GM12878 (cell line): Measurements from ENCODE around the gene CDSN. TPM values are rescaled to one million over a fixed set of nuclear protein-coding genes. Genes with fewer than 3 reads are reported as not detected.

Experiments
- ATAC-seq: fragments of 200-7000 bp; cut with Tn5 transposase; 3 replicates; pipeline ENCODE4 v1.9.1; 2020; ENCODE audit warnings: mild to moderate bottlenecking, moderate library complexity
- BruUV-seq: library from RNA; stranded (reverse); fragments of 400-500 nt; replicated peaks from 2 replicates; lab custom pipeline; 2021; lab: Mats Ljungman, UMichigan
- CTCF ChIA-PET: fragments of 300-600 bp; sonication (Branson Sonifier 250); formaldehyde crosslinking; extraction: SDS; loops from one replicate; lab custom pipeline; 2021; ENCODE audit warnings: inconsistent platforms; lab: Yijun Ruan, JAX
- POLR2A ChIA-PET: fragments of 350-600 bp; formaldehyde crosslinking; extraction: SDS; loops from one replicate; lab custom pipeline; 2021; ENCODE audit warnings: inconsistent platforms; lab: Charles Lee
- RAD21 ChIA-PET: fragments of 300-600 bp; sonication (Branson Sonifier 250); formaldehyde crosslinking; loops from one replicate; lab custom pipeline; 2023; ENCODE audit warnings: antibody characterized with exemption; ENCODE audit not compliant: unreplicated experiment; lab: Charles Lee
- SMC1A ChIA-PET: fragments of 300-600 bp; sonication (Branson Sonifier 250); formaldehyde crosslinking; loops from one replicate; lab custom pipeline; 2023; ENCODE audit not compliant: unreplicated experiment, uncharacterized antibody; lab: Charles Lee
- DNase-seq: peaks from one replicate; pipeline ENCODE4 v3.0.0-alpha.2; 2011; ENCODE audit warnings: low read depth, low spot score
- FAIRE-seq: peaks from 3 replicates; lab custom pipeline; 2011; peaks lifted over from hg19 to GRCh38; lab: Jason Lieb, UNC
- H2AFZ ChIP-seq: 2 replicates; pipeline ENCODE4 v1.6.0; 2011; ENCODE audit warnings: low read depth, low read length, control low read depth; ENCODE audit not compliant: control insufficient read depth
- H3K27ac ChIP-seq: 2 replicates; pipeline ENCODE4 v1.5.1; 2011; ENCODE audit warnings: control low read depth; ENCODE audit not compliant: control insufficient read depth, insufficient read depth
- H3K27me3 ChIP-seq, 2 experiments: replicated peaks in 1 of 2; 2 replicates each; pipeline versions ENCODE4 v1.6.0 to v1.6.1; 2011; ENCODE audit warnings: low read length in 1 of 2; ENCODE audit not compliant: control insufficient read depth in 2 of 2, insufficient read depth in 2 of 2
- H3K36me3 ChIP-seq, 2 experiments: 2 replicates each; pipeline ENCODE4 v1.5.1; 2011; ENCODE audit warnings: low read length in 1 of 2; ENCODE audit not compliant: control insufficient read depth in 2 of 2, insufficient read depth in 2 of 2
- H3K4me1 ChIP-seq: 2 replicates; pipeline ENCODE4 v1.6.1; 2011; ENCODE audit warnings: mild to moderate bottlenecking, low read length, moderate library complexity, mixed read lengths; ENCODE audit not compliant: control insufficient read depth, insufficient read depth
- H3K4me2 ChIP-seq: 2 replicates; pipeline ENCODE4 v1.6.0; 2011; ENCODE audit warnings: control low read depth; ENCODE audit not compliant: control insufficient read depth, insufficient read depth
- H3K4me3 ChIP-seq: fragments of 200-600 bp; sonication (generic); 2 replicates; pipeline ENCODE4 v1.5.1; 2016
- H3K79me2 ChIP-seq: 2 replicates; pipeline ENCODE4 v1.6.0; 2011; ENCODE audit warnings: low read length; ENCODE audit not compliant: control insufficient read depth, insufficient read depth
- H3K9ac ChIP-seq: 2 replicates; pipeline ENCODE4 v1.8.0; 2011; ENCODE audit warnings: low read length, control low read depth, mixed read lengths; ENCODE audit not compliant: control insufficient read depth, insufficient read depth
- H3K9me3 ChIP-seq: replicated peaks from 3 replicates; pipeline ENCODE4 v1.5.1; 2011; ENCODE audit warnings: mild to moderate bottlenecking, low read length; ENCODE audit not compliant: control insufficient read depth, insufficient read depth
- H4K20me1 ChIP-seq: 2 replicates; pipeline ENCODE4 v1.6.0; 2011; ENCODE audit not compliant: control insufficient read depth, insufficient read depth
- CREM ChIP-seq: IDR thresholded peaks from 2 replicates; pipeline ENCODE4 v1.6.1; 2014; ENCODE audit warnings: antibody characterized with exemption, low read depth
- DPF2 ChIP-seq: fragments of 450-650 bp; IDR thresholded peaks from 2 replicates; pipeline ENCODE4 v1.6.1; 2017; ENCODE audit warnings: mild to moderate bottlenecking
- FOXK2 ChIP-seq: fragments of 450-650 bp; IDR thresholded peaks from 2 replicates; pipeline ENCODE4 v1.6.1; 2017; ENCODE audit warnings: mild to moderate bottlenecking, moderate library complexity
- JUNB ChIP-seq: IDR thresholded peaks from 2 replicates; pipeline ENCODE4 v1.6.1; 2016; ENCODE audit warnings: antibody characterized with exemption, mild to moderate bottlenecking
- MXI1 ChIP-seq: fragments of 150-350 bp; IDR thresholded peaks from 2 replicates; pipeline ENCODE4 v1.6.1; 2011; ENCODE audit warnings: low read depth, mild to moderate bottlenecking, inconsistent platforms, low read length, improper control_type of control experiment
- RBBP5 ChIP-seq: fragments of 200-600 bp; sonication (generic); conservative IDR thresholded peaks from 2 replicates; pipeline ENCODE4 v1.6.1; 2016
- RUNX3 ChIP-seq: IDR thresholded peaks from 2 replicates; pipeline ENCODE4 v1.6.1; 2012; ENCODE audit warnings: low read length, inconsistent platforms
- TCF12 ChIP-seq: IDR thresholded peaks from 2 replicates; pipeline ENCODE4 v1.6.1; 2011; ENCODE audit warnings: low read depth, mild to moderate bottlenecking, low read length
- YY1 ChIP-seq: IDR thresholded peaks from 2 replicates; pipeline ENCODE4 v1.6.1; 2011; ENCODE audit warnings: low read depth, mild to moderate bottlenecking, low read length
- WGBS: methylation state at CpG from one replicate; pipeline ENCODE4 v1.1.6; 2016; ENCODE audit warnings: low lambda C conversion rate; ENCODE audit not compliant: insufficient replicate concordance, insufficient coverage; ENCODE audit errors: missing lambda C conversion rate; 5-methylcytosine and 5-hydroxymethylcytosine counted together
- in situ Hi-C: fragments of 300-500 bp; cut with MboI; formaldehyde crosslinking; loops from 9 replicates; pipeline ENCODE4 v1.14.3; 2018; ENCODE audit warnings: mixed read lengths
- intact Hi-C: fragments of 100-400 bp; cut with micrococcal nuclease; formaldehyde crosslinking; loops from one replicate; pipeline ENCODE4 v1.14.2; 2022; ENCODE audit not compliant: unreplicated experiment
- polyA plus RNA-seq, 11 experiments: library from polyadenylated mRNA; depleted of rRNA in 4 of 11; unstranded in 6 of 11; stranded (reverse) in 5 of 11; fragments of >200 nt; fragmentation: Nextera tagmentation in 4 of 11; fragmentation: Illumina TruSeq in 1 of 11; extraction: Ambion mirVana in 4 of 11; extraction: Trizol in 1 of 11; gene quantifications; 1 replicate in 1 of 11; 2 replicates in 10 of 11; pipeline versions ENCODE4 v1.2.1 to v1.2.3, GENCODE V29; 2011 to 2016; ENCODE audit warnings: inconsistent platforms in 2 of 11, missing spikeins in 2 of 11, low read depth in 1 of 11
- total RNA-seq, 4 experiments: library from RNA; depleted of rRNA in 3 of 4; stranded (reverse); fragments of >200 nt in 3 of 4; fragmentation: Illumina TruSeq in 1 of 4; extraction: Trizol in 1 of 4; gene quantifications; 2 replicates each; pipeline versions ENCODE4 v1.2.1 to v1.2.3, GENCODE V29; 2013 to 2021
- TF ChIP-seq, protein P1 (sequence below): fragments of 450-650 bp; IDR thresholded peaks from 2 replicates; pipeline ENCODE4 v1.6.1; 2016; ENCODE audit warnings: mild to moderate bottlenecking
- TF ChIP-seq, protein P2 (sequence below): fragments of 450-650 bp; IDR thresholded peaks from 2 replicates; pipeline ENCODE4 v1.6.1; 2017; ENCODE audit warnings: mild to moderate bottlenecking
- TF ChIP-seq, protein P3 (sequence below): IDR thresholded peaks from 2 replicates; pipeline ENCODE4 v1.6.1; 2011; ENCODE audit warnings: borderline replicate concordance, low read depth, mild to moderate bottlenecking, moderate library complexity, mixed read lengths, low read length; ENCODE audit not compliant: insufficient read depth; ENCODE audit errors: extremely low read length
- TF ChIP-seq, protein P4 (sequence below): fragments of 450-650 bp; conservative IDR thresholded peaks from 2 replicates; pipeline ENCODE4 v1.6.1; 2017; ENCODE audit warnings: mild to moderate bottlenecking, moderate library complexity
- TF ChIP-seq, protein P5 (sequence below): fragments of 450-650 bp; IDR thresholded peaks from 2 replicates; pipeline ENCODE4 v1.6.1; 2017; ENCODE audit warnings: low read depth, mild to moderate bottlenecking, moderate library complexity

The CDSN gene
- total and polyA plus RNA-seq, 10 of the 15 experiments (the other 5 are each of a cell fraction or from before 2014, with no cell fraction given): 0.01 TPM; not detected in 9

DNA sequence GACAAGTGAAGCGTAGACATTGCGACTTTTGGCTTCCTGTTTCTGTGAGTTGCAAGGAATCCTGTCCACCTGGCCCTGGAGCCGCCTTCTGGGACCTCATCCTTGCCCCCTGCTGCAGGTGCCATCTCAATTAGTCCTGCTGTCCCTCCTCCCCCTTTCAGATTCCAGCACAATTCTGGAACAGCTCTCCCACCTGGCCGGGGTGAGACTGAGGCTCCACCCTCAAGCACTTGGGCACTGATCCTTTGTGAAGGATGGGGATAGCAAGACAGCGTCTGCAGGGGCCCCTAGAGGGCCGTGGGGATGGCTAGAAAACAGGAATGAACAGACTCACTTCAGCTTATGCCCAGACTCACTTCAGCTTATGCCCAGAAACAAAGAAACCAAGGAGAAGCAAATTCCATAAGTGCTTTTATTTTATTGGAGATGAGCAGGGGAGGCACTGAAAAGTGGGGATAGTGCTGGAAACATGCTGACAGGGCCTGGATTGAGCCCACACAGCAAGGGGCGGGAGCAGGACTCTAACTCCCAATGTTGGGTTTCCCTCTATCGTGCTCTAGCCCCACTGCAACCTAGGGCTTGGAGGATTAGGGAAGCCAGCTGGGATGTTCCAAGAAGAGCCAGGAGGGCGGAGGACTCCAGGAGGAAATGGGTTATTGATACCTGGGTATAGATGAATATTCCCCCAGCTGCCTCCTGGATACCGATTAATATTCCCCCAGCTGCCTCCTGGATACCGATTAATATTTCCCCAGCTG is 9.2 kb downstream of the CDSN start (continued):
- TF ChIP-seq, protein P1, sequence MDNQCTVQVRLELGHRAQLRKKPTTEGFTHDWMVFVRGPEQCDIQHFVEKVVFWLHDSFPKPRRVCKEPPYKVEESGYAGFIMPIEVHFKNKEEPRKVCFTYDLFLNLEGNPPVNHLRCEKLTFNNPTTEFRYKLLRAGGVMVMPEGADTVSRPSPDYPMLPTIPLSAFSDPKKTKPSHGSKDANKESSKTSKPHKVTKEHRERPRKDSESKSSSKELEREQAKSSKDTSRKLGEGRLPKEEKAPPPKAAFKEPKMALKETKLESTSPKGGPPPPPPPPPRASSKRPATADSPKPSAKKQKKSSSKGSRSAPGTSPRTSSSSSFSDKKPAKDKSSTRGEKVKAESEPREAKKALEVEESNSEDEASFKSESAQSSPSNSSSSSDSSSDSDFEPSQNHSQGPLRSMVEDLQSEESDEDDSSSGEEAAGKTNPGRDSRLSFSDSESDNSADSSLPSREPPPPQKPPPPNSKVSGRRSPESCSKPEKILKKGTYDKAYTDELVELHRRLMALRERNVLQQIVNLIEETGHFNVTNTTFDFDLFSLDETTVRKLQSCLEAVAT: no peak
- TF ChIP-seq JUNB: no peak
- TF ChIP-seq, protein P2, sequence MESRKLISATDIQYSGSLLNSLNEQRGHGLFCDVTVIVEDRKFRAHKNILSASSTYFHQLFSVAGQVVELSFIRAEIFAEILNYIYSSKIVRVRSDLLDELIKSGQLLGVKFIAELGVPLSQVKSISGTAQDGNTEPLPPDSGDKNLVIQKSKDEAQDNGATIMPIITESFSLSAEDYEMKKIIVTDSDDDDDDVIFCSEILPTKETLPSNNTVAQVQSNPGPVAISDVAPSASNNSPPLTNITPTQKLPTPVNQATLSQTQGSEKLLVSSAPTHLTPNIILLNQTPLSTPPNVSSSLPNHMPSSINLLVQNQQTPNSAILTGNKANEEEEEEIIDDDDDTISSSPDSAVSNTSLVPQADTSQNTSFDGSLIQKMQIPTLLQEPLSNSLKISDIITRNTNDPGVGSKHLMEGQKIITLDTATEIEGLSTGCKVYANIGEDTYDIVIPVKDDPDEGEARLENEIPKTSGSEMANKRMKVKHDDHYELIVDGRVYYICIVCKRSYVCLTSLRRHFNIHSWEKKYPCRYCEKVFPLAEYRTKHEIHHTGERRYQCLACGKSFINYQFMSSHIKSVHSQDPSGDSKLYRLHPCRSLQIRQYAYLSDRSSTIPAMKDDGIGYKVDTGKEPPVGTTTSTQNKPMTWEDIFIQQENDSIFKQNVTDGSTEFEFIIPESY: no peak
- TF ChIP-seq, protein P3, sequence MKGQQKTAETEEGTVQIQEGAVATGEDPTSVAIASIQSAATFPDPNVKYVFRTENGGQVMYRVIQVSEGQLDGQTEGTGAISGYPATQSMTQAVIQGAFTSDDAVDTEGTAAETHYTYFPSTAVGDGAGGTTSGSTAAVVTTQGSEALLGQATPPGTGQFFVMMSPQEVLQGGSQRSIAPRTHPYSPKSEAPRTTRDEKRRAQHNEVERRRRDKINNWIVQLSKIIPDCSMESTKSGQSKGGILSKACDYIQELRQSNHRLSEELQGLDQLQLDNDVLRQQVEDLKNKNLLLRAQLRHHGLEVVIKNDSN: no peak
- TF ChIP-seq, all 136 proteins: peak for 0

DNA sequence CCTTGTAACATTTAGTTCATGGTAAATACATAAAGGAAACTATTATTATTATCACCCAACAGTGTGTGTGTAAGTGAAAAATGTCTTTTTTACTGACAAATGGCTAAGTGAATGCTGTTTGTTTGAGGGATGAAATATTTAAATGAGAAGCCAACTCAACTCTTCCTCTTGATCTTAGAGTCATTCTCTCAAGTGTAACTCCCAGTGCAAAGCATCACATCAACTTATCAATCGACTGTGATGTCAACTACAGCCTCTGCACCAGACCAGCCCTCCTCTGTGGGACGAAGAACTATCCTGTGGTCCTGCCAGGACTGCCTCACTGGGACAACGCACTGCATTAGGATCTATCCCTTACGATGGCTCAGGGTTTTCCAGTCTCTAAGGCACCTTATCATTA is 13.2 kb downstream of the CDSN start:
- intact Hi-C loops (no loop called here), in situ Hi-C loops (no loop called here)
- FAIRE-seq: no peak
- Histone ChIP-seq H4K20me1 (no peaks in the 10 kb centered on the region), H3K36me3 (no peaks in the 10 kb centered on the region), H3K4me2 (no peak overlapping the region), H3K9ac (no peak overlapping the region), H3K4me1 (no peaks in the 10 kb centered on the region), H3K27me3 (peaks cover 0 to 1% of the 10 kb centered on the region in 2 experiments; a peak in 2 of 4 replicates), H3K79me2 (no peaks in the 10 kb centered on the region), H2AFZ (no peak overlapping the region), H3K9me3 (no peaks in the 10 kb centered on the region), H3K27ac (no peak overlapping the region), H3K4me3 (no peak overlapping the region)
- POLR2A ChIA-PET: no interaction called here
- SMC1A ChIA-PET: no interaction called here
- 33% methylated on average over 4 of the region's 4 CpGs for WGBS
- no peak for ATAC-seq
- RAD21 ChIA-PET: no interaction called here
- no peak for DNase-seq
- BruUV-seq: no TSS peak
- CTCF ChIA-PET: no interaction called here
- TF ChIP-seq CREM: no peak
- TF ChIP-seq, protein P4, sequence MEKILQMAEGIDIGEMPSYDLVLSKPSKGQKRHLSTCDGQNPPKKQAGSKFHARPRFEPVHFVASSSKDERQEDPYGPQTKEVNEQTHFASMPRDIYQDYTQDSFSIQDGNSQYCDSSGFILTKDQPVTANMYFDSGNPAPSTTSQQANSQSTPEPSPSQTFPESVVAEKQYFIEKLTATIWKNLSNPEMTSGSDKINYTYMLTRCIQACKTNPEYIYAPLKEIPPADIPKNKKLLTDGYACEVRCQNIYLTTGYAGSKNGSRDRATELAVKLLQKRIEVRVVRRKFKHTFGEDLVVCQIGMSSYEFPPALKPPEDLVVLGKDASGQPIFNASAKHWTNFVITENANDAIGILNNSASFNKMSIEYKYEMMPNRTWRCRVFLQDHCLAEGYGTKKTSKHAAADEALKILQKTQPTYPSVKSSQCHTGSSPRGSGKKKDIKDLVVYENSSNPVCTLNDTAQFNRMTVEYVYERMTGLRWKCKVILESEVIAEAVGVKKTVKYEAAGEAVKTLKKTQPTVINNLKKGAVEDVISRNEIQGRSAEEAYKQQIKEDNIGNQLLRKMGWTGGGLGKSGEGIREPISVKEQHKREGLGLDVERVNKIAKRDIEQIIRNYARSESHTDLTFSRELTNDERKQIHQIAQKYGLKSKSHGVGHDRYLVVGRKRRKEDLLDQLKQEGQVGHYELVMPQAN: no peak
- TF ChIP-seq YY1: no peak
- no peak for TF ChIP-seq FOXK2
- no peak for TF ChIP-seq TCF12
- TF ChIP-seq RBBP5: no peak
- TF ChIP-seq MXI1: no peak
- no peak for TF ChIP-seq RUNX3
- TF ChIP-seq, protein P5, sequence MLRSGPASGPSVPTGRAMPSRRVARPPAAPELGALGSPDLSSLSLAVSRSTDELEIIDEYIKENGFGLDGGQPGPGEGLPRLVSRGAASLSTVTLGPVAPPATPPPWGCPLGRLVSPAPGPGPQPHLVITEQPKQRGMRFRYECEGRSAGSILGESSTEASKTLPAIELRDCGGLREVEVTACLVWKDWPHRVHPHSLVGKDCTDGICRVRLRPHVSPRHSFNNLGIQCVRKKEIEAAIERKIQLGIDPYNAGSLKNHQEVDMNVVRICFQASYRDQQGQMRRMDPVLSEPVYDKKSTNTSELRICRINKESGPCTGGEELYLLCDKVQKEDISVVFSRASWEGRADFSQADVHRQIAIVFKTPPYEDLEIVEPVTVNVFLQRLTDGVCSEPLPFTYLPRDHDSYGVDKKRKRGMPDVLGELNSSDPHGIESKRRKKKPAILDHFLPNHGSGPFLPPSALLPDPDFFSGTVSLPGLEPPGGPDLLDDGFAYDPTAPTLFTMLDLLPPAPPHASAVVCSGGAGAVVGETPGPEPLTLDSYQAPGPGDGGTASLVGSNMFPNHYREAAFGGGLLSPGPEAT: no peak
- TF ChIP-seq DPF2: no peak
